ENCODE results near the gene DOCK3.
"Not testable (repeated sequence)": the region's sequence is repeated elsewhere in the genome, so short reads cannot be mapped to it uniquely, and the experiment has no call there.

Gene DOCK3

GRCh38 chr3:50912746-50913145 is 238.0 kb downstream of the DOCK3 start:
- no peak overlapping the region for H3K4me2 ChIP-seq
- H3K4me1 ChIP-seq: no peaks in the 10 kb centered on the region
- no peak overlapping the region for H3K9ac ChIP-seq
- no peak for TF ChIP-seq Cebpa-rat (IDR thresholded peaks at IDR 0.05)
- H3K27me3 ChIP-seq: no peaks in the 10 kb centered on the region
- no peaks in the 10 kb centered on the region for H3K36me3 ChIP-seq
- peaks cover 0 to 6% (median 1%) of the 10 kb centered on the region in 11 experiments; a peak in 4 of 22 replicates for H3K9me3 ChIP-seq (replicated peaks in 1 of 11)
- no peaks in the 10 kb centered on the region for H4K20me1 ChIP-seq
- no peak overlapping the region for H3K4me3 ChIP-seq
- no peak overlapping the region for H3K27ac ChIP-seq

GRCh38 chr3:50913260-50913659 is 238.5 kb downstream of the DOCK3 start:
- no peak overlapping the region for H3K9ac ChIP-seq
- H3K27ac ChIP-seq: no peak overlapping the region
- H3K4me2 ChIP-seq: no peak overlapping the region
- H4K20me1 ChIP-seq: no peaks in the 10 kb centered on the region
- H3K4me1 ChIP-seq: no peaks in the 10 kb centered on the region
- H3K27me3 ChIP-seq: no peaks in the 10 kb centered on the region
- H3K9me3 ChIP-seq (replicated peaks in 1 of 11): peaks cover 0 to 6% (median 0%) of the 10 kb centered on the region in 11 experiments; a peak in 5 of 22 replicates
- TF ChIP-seq Cebpa-rat (IDR thresholded peaks at IDR 0.05): no peak
- H3K4me3 ChIP-seq: no peak overlapping the region
- H3K36me3 ChIP-seq: no peaks in the 10 kb centered on the region

- not testable (repeated sequence) for H3K27me3 ChIP-seq, H3K36me3 ChIP-seq, H3K4me1 ChIP-seq, H3K9ac ChIP-seq, H4K20me1 ChIP-seq, H3K4me3 ChIP-seq, H3K4me2 ChIP-seq, H3K27ac ChIP-seq
- H3K9me3 ChIP-seq (replicated peaks in 1 of 11): peaks cover 0 to 12% (median 7%) of the 10 kb centered on the region in 11 experiments; a peak in 6 of 22 replicates
Measured at GRCh38 chr3:50922071-50922470, 247.3 kb downstream of the DOCK3 start.

- TF ChIP-seq Cebpa-rat (IDR thresholded peaks at IDR 0.05): no peak
- Histone ChIP-seq H3K4me1 (no peaks in the 10 kb centered on the region), H3K27me3 (no peaks in the 10 kb centered on the region), H3K9me3 (replicated peaks in 1 of 11) (peaks cover 0 to 8% (median 6%) of the 10 kb centered on the region in 11 experiments; a peak in 4 of 22 replicates), H3K4me3 (no peak overlapping the region), H3K36me3 (no peaks in the 10 kb centered on the region), H3K27ac (no peak overlapping the region), H3K4me2 (no peak overlapping the region), H4K20me1 (no peaks in the 10 kb centered on the region), H3K9ac (no peak overlapping the region)
Measured at GRCh38 chr3:50923955-50924354, 249.2 kb downstream of the DOCK3 start.

- H3K9me3 ChIP-seq (replicated peaks in 1 of 11): peaks cover 0 to 8% (median 4%) of the 10 kb centered on the region in 11 experiments; a peak in 2 of 22 replicates
- no peaks in the 10 kb centered on the region for H3K4me1 ChIP-seq
- H3K27ac ChIP-seq: no peak overlapping the region
- no peaks in the 10 kb centered on the region for H3K27me3 ChIP-seq
- H3K4me3 ChIP-seq: no peak overlapping the region
- no peak overlapping the region for H3K9ac ChIP-seq
- no peak for TF ChIP-seq Cebpa-rat (IDR thresholded peaks at IDR 0.05)
- H3K4me2 ChIP-seq: no peak overlapping the region
- H3K36me3 ChIP-seq: no peaks in the 10 kb centered on the region
- no peaks in the 10 kb centered on the region for H4K20me1 ChIP-seq
Measured at GRCh38 chr3:50924638-50925037, 249.9 kb downstream of the DOCK3 start.

GRCh38 chr3:50926868-50927267 is 252.1 kb downstream of the DOCK3 start:
- no peaks in the 10 kb centered on the region for H3K27me3 ChIP-seq

GRCh38 chr3:50930371-50931208 is 255.9 kb downstream of the DOCK3 start:
- no peaks in the 10 kb centered on the region for H3K4me1 ChIP-seq
- H4K20me1 ChIP-seq: no peaks in the 10 kb centered on the region
- no peaks in the 10 kb centered on the region for H3K27me3 ChIP-seq
- H3K4me3 ChIP-seq: no peak overlapping the region
- peaks cover 0 to 6% (median 0%) of the 10 kb centered on the region in 11 experiments; a peak in 2 of 22 replicates for H3K36me3 ChIP-seq
- peaks cover 20 to 30% (median 24%) of the 10 kb centered on the region in 11 experiments for H3K9me3 ChIP-seq (replicated peaks in 1 of 11)
- H3K9ac ChIP-seq: no peak overlapping the region
- no peak for TF ChIP-seq Cebpa-rat (IDR thresholded peaks at IDR 0.05)
- H3K4me2 ChIP-seq: no peak overlapping the region
- H3K27ac ChIP-seq: no peak overlapping the region

More at GRCh38 chr3:50926868-50927267, 252.1 kb downstream of the DOCK3 start:
- H3K27ac ChIP-seq: no peak overlapping the region
- no peak overlapping the region for H3K4me2 ChIP-seq
- no peak overlapping the region for H3K9ac ChIP-seq
- no peaks in the 10 kb centered on the region for H3K36me3 ChIP-seq
- peaks cover 0 to 8% (median 3%) of the 10 kb centered on the region in 11 experiments; a peak in 2 of 22 replicates for H3K9me3 ChIP-seq (replicated peaks in 1 of 11)
- H3K4me3 ChIP-seq: no peak overlapping the region
- H4K20me1 ChIP-seq: no peaks in the 10 kb centered on the region
- TF ChIP-seq Cebpa-rat (IDR thresholded peaks at IDR 0.05): no peak
- no peaks in the 10 kb centered on the region for H3K4me1 ChIP-seq

GRCh38 chr3:50932918-50933317 is 258.2 kb downstream of the DOCK3 start:
- H3K27ac ChIP-seq, H3K4me1 ChIP-seq, H3K9ac ChIP-seq, H3K36me3 ChIP-seq, H3K4me3 ChIP-seq, H4K20me1 ChIP-seq, H3K4me2 ChIP-seq, H3K27me3 ChIP-seq: not testable (repeated sequence)
- H3K9me3 ChIP-seq (replicated peaks in 1 of 11): peaks cover 31 to 48% (median 38%) of the 10 kb centered on the region in 11 experiments

- Histone ChIP-seq H3K4me1 (no peaks in the 10 kb centered on the region), H3K4me3 (no peak overlapping the region), H3K4me2 (no peak overlapping the region), H3K9ac (no peak overlapping the region), H3K27ac (no peak overlapping the region), H3K9me3 (replicated peaks in 1 of 11) (peaks cover 31 to 48% (median 38%) of the 10 kb centered on the region in 11 experiments), H3K27me3 (no peaks in the 10 kb centered on the region), H4K20me1 (no peaks in the 10 kb centered on the region), H3K36me3 (peaks cover 0 to 6% (median 0%) of the 10 kb centered on the region in 11 experiments; a peak in 2 of 22 replicates)
- TF ChIP-seq Cebpa-rat (IDR thresholded peaks at IDR 0.05): no peak
Measured at GRCh38 chr3:50936389-50936788, 261.7 kb downstream of the DOCK3 start.

- no peaks in the 10 kb centered on the region for H4K20me1 ChIP-seq
- no peaks in the 10 kb centered on the region for H3K27me3 ChIP-seq
- H3K9ac ChIP-seq: no peak overlapping the region
- no peak for TF ChIP-seq Cebpa-rat (IDR thresholded peaks at IDR 0.05)
- no peak overlapping the region for H3K4me2 ChIP-seq
- peaks cover 0 to 4% (median 0%) of the 10 kb centered on the region in 11 experiments; a peak in 1 of 22 replicates for H3K9me3 ChIP-seq (replicated peaks in 1 of 11)
- no peak overlapping the region for H3K4me3 ChIP-seq
- no peaks in the 10 kb centered on the region for H3K36me3 ChIP-seq
- H3K4me1 ChIP-seq: peaks cover 0 to 10% (median 6%) of the 10 kb centered on the region in 10 experiments; a peak in 6 of 20 replicates
- H3K27ac ChIP-seq: no peak overlapping the region
Measured at GRCh38 chr3:50947419-50947818, 272.7 kb downstream of the DOCK3 start.
